ENCODE measurements around the gene SERPIND1.
"Not testable (repeated sequence)": the region's sequence is repeated elsewhere in the genome, so short reads cannot be mapped to it uniquely, and the experiment has no call there.

The SERPIND1 gene

DNA sequence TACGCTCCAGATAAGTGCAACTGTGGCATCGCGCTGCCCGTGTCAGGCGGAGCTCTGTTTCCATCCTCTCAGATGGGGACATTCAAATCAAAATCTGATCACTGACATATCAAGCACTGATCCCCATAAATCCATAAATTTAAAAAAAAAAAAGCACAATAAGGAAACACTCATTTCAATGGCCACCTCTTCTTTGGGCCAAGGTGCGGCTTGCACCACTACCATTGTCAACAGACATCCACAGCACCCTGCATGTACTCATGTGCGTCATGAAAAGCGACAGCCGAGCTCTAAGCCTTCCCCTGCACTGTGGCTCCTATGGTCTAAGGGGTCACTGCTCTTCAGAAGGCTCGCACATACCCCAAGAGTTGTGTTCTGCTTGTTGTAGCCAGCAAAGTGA, 26.7 kb upstream of the SERPIND1 start:
- DNase-seq: no peak

DNA sequence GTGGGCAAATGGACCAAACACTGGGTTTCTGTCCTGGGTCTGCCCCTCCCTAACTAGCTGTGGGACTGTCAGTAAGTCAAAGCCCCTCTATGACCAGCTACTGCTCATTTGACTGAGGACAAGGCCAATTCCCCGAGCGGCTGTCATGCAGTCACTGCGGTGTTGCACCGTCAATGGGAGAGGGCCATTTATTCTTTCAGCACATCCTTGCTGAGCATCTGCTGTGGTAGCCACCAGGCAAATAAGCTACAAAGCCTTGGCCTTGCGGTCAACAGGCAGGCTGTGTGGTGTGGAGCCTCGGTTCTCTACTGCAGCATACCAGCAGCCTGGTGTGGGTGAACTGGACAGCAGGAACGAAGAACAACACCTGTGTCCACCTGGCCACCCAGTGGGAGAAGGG, 25.8 kb upstream of the SERPIND1 start:
- no peak for DNase-seq

DNA sequence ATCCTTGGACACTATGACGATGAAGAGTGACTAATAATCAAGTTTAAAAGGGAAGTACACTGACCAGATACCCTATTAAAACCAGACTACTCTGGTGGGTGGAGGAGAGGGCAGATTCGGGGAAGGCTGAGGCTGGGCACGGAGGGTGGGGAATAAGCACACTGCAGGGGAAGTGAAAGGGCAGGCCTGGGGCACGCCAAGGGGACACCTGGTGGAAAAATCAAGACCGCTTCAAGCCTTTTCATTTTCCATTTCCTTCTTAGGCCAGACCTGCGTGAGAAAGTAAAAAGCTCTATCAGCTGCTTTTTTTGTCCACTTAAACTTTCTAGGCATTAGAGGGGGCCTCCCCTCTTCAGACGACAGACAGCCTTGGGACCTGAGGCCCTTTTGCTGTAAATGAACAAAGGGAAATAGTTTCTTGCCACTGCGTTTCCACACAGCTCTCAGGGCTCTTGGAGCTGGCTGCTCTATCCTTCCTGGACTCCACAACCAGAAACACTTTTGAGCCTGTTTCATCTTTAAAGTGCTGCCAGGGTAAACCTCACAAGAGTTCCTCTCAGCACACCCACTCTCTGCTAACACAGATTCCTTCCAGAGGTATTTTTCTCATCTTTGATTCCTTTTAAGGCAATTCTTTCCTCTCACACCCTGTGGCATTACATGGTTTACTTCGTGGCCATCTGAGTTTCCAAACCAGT, 25.0 kb upstream of the SERPIND1 start:
- DNase-seq: no peak

GRCh38 chr22:20749453-20749852, 24.5 kb upstream of the SERPIND1 start:
- no peak for DNase-seq

DNA sequence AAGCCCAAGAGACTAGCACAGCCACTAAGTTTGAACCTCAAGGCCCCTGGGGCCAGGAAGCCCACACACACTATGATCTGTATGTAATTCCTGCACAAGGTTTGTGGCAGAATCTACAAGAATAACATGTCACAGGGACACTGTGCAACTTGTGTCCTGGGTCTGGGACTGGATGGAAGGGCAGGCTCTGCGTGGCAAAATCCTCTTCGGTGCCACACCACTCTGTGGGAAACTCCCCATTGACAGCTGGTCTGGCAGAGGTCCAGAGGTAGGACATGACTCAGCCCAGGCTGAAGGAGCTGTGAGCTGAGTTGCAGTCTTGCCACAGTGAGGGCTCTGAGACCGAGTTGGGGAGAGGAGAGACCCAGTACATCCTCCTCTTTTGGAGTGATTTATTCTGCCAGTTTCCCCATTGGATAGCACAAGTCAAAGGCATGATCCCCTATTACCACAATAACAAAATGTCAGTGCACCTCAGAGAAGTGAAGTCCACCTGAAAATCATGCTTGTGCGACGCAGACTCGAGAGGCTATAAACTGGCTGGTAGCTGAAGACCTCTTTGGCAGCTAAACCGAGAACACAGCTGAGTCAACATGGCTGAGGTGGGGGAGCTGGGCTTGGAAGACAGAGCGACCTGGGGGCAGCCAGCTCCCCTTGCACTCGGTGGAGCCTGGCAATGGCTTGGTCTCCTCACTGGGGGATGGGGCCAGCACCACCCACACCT, 23.3 kb upstream of the SERPIND1 start:
- peak; percentile 4 for DNase-seq

GRCh38 chr22:20751185-20751851, 22.6 kb upstream of the SERPIND1 start:
- DNase-seq: peak; percentile 29

DNA sequence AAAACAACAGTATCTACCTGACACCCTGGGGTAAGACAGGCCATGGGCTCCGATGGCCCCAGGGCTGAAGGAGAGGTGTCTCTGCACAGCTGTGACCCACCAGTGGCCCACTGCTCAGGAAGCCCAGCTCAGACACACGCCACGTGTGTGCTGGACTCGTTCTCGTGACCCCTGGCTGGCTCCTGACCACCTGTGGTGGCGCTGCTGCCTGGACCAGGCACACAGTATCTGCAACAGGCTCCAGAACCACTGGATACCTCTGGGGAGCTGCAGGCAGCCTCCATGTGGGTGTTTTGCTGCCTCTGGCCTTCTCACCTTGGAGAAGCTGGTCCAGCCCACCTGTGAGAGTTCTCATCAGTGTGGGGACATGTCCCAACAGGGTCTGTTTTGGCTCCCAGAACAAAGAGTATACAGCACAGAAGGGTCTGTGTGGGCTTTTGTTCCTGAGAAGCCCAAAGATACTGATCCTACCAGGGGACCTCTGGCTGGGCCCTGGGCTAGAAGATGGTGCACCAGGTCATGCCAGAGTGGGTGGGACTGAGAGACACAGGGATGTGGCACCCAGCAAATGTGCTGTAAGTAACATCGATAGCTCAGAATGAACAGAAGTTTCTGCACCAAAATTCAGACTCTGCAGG, 21.7 kb upstream of the SERPIND1 start:
- DNase-seq: no peak

- DNase-seq: no peak
Observed at GRCh38 chr22:20752873-20753272, 21.0 kb upstream of the SERPIND1 start.

DNA sequence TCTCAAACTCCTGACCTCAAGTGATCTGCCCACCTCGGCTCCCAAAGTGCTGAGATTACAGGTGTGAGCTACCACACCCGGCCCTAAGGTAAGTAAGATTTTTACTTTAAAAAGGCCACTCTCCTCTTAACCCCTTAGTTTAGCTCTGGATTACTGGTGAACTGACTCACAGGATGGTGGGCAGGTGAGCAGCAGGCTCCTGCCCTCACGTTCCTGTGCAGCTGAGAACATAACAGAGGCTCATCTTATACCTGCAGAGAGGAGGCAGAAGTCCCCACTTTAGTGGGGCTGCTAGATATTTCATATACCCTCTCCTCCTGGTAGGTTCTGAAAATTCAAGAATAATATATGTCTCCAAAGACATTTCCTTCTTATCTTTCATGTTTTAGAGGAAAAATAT, 17.1 kb upstream of the SERPIND1 start:
- no peak for DNase-seq

DNA sequence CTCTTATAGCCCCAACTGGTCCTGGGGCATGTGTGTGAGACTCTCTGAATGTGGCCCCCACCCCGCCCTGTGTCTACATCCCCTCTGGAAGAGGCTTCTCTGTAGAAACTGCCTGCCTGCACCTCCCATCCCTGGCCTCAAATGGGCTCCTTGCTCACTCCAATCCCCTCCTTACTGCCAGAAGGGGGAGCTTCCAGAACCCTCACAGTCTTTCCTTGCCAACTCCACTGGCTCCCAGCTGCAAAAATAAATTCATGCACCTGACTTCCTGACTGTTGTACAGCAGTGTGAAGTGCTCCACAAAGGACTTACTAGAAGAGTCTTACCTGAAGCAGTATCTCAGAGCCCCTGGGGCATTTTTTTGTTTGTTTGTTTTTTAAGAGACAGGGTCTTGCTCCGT, 15.2 kb upstream of the SERPIND1 start:
- DNase-seq: peak; percentile 57

- no peak for DNase-seq
Observed at GRCh38 chr22:20760084-20760483, 13.8 kb upstream of the SERPIND1 start.

- no peak for DNase-seq
Observed at GRCh38 chr22:20761536-20761935, 12.4 kb upstream of the SERPIND1 start.

DNA sequence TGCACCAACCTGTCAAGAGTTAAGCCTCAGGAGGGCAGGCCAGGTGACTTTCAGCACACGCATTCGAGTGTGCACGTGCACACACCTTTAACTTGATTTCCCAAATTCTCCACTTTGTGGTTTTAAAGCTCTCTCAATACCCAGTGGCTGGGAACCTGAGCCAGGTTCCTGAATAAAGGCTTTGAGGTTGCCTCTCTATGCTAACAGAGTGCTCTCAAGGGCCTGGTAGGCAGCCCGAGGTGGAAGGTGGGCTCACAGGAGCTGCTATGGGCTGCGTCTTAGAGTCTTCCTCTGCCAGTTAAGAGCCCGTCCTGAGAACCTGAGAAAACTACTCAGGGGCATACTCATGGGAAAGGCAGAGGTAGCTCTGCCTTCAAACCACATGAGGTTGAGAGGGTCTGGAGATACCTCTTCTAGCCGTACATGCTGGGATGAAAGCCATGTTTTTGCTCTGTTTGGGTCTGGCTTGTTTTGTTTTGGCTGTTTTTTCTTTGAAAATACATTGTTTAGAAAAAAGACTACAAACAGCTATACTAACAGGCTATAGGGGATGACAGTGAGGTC, 11.6 kb upstream of the SERPIND1 start:
- no peak for DNase-seq

DNA sequence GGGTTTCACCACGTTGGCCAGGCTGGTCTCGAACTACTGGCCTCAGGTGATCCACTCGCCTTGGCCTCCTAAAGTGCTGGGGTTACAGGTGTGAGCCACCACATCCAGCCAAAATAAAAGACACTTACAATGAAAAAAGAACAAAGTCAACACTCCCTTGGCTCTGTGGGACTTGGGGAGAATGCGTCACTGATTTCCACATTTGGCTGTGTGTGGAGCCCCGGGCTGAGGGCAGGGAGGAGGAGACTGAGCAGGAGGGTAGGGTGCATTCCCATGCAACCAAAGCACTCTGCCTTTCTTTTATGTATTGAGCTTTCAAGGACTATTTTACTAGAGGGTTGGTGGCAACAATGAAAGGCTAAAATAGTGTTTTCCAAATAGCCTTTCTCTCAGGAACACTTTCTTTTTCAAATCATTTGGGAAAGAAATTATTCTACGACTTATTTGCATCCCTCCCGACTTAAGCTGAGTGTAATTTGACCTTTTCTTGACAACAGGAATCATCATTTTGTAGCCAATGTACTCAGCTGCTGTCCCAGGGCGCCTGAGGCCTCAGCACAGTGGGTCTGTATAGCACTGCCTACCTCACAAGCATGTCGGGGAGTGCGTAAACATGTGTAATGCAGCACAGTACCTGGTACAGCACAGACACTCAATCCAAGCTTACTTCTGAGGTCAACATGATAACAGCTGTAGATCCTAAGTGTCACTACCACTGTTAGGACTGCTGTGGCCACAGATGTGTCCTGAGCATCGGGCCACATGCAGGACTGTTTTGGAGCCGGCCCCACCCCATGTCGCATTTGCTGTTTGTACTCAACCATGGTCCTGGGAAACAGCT, 10.1 kb upstream of the SERPIND1 start:
- no peak for DNase-seq

GRCh38 chr22:20764471-20764720, 9.5 kb upstream of the SERPIND1 start:
- DNase-seq: no peak

GRCh38 chr22:20764729-20765128, 9.2 kb upstream of the SERPIND1 start:
- no peak for DNase-seq

- DNase-seq: no peak
Observed at GRCh38 chr22:20765938-20766337, 8.0 kb upstream of the SERPIND1 start.

DNA sequence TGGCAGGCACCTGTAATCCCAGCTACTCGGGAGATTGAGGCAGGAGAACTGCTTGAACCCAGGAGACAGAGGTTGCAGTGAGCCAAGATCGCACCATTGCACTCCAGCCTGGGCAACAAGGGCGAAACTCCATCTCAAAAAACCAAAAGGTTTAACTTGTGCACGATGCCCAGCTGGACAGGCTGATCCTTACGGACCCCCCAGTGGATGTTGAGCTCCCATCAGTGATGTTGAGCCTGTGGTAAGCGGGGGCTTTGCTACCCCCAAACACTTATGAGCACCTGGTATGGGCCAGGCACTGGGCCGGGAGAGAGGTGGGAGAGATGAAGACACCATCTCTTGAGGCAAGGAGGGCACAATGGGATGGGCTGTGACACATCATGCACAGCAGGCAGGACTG, 7.4 kb upstream of the SERPIND1 start:
- DNase-seq: no peak

GRCh38 chr22:20769496-20769826, 4.5 kb upstream of the SERPIND1 start:
- not testable (repeated sequence) for DNase-seq

- no peak for DNase-seq
Observed at GRCh38 chr22:20771918-20772625, 1.8 kb upstream of the SERPIND1 start.

DNA sequence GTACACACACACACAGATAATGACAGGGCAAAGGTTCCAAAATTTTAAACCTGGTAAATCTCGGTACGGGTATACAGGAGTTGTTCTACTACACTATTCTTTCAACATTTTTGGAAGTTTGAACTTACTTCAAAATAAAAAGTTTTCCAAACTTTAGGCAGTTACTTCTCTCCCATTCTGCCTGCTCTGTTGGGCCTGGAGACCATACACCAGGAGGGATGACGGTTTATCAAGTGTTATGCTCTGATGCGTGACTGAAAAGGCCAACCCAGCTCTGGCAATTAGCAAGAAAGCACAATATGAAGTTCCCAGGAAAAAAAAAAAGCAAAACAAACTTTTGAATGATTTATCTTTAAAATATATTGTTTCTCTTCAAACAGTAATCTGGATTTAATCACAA, 969 bp downstream of the SERPIND1 start:
- no peak for DNase-seq

- no peak for DNase-seq
Observed at GRCh38 chr22:20775342-20775895, 1.5 kb downstream of the SERPIND1 start.

All from NCI-H2171 treated with DMSO at 0.1 percent for 48 hours (cell line).